Stimulated activated CD8-positive, alpha-beta memory T cell treated with anti-CD3 and anti-CD28 coated beads, Interleukin-15, amount 100 ng/mL, for 48 hours (primary cell): Measurements from ENCODE around the gene SOCS3.
"Not testable (repeated sequence)": the region's sequence is repeated elsewhere in the genome, so short reads cannot be mapped to it uniquely, and the experiment has no call there.

Source experiments
- DNase-seq, 2 donors: peaks; one replicate each; pipeline ENCODE4 v3.0.0-alpha.2; 2020; ENCODE audit warnings: low read depth in 2 of 2

The SOCS3 gene

GRCh38 chr17:78348055-78348770 is 11.7 kb downstream of the SOCS3 start:
- DNase-seq: no peak

GRCh38 chr17:78347453-78347852 is 12.4 kb downstream of the SOCS3 start:
- DNase-seq: no peak

- no peak for DNase-seq
Measured at GRCh38 chr17:78346605-78347250, 13.1 kb downstream of the SOCS3 start.

GRCh38 chr17:78345791-78346494 is 13.9 kb downstream of the SOCS3 start:
- DNase-seq: no peak

- DNase-seq: no peak
Measured at GRCh38 chr17:78345172-78345571, 14.7 kb downstream of the SOCS3 start.

- DNase-seq: no peak
Measured at GRCh38 chr17:78344666-78345065, 15.2 kb downstream of the SOCS3 start.

- peak in 1 of 2 donors; percentile 49 for DNase-seq
Measured at GRCh38 chr17:78343543-78344201, 16.2 kb downstream of the SOCS3 start.

- DNase-seq: no peak
Measured at GRCh38 chr17:78343187-78343542, 16.7 kb downstream of the SOCS3 start.

GRCh38 chr17:78342449-78343186 is 17.3 kb downstream of the SOCS3 start:
- DNase-seq: no peak

- DNase-seq: no peak
Measured at GRCh38 chr17:78341559-78342448, 18.1 kb downstream of the SOCS3 start.

- DNase-seq: no peak
Measured at GRCh38 chr17:78340183-78340955, 19.5 kb downstream of the SOCS3 start.

GRCh38 chr17:78338486-78339259 is 21.2 kb downstream of the SOCS3 start:
- no peak for DNase-seq

- no peak for DNase-seq
Measured at GRCh38 chr17:78337244-78338109, 22.4 kb downstream of the SOCS3 start.

- DNase-seq: no peak
Measured at GRCh38 chr17:78335209-78335608, 24.7 kb downstream of the SOCS3 start.

GRCh38 chr17:78332991-78333390 is 26.9 kb downstream of the SOCS3 start:
- DNase-seq: no peak

- not testable (repeated sequence) for DNase-seq
Measured at GRCh38 chr17:78331355-78331754, 28.5 kb downstream of the SOCS3 start.

- DNase-seq: no peak
Measured at GRCh38 chr17:78330570-78331224, 29.2 kb downstream of the SOCS3 start.
